Kidney (tissue), 14 donors: ENCODE measurements around the gene DTNB. TPM values are rescaled to one million over a fixed set of nuclear protein-coding genes. Genes with fewer than 3 reads are reported as not detected.

Experiments used
- DNase-seq, 5 donors: peaks; one replicate each; pipeline ENCODE4 v3.0.0-alpha.2; 2013 to 2020
- FAIRE-seq: peaks from 2 replicates; lab custom pipeline; 2012; peaks lifted over from hg19 to GRCh38; lab: Jason Lieb, UNC
- H3K27ac ChIP-seq, 2 donors: one replicate each; pipeline ENCODE4 v1.7.0; 2013; ENCODE audit warnings: low read depth in 2 of 2, low read length in 2 of 2, inconsistent platforms in 1 of 2
- H3K27me3 ChIP-seq: one replicate; pipeline ENCODE4 v1.7.1; 2013; ENCODE audit warnings: low read length, inconsistent platforms; ENCODE audit not compliant: control insufficient read depth, insufficient read depth
- H3K36me3 ChIP-seq, 3 donors: one replicate each; pipeline versions ENCODE4 v1.7.0 to v1.7.1; 2013; ENCODE audit warnings: low read length in 3 of 3, control low read depth in 1 of 3, inconsistent platforms in 1 of 3; ENCODE audit not compliant: insufficient read depth in 3 of 3, control insufficient read depth in 2 of 3
- H3K4me1 ChIP-seq, 3 donors: one replicate each; pipeline versions ENCODE4 v1.7.0 to v1.7.1; 2013; ENCODE audit warnings: low read length in 3 of 3, inconsistent platforms in 1 of 3, low read depth in 1 of 3; ENCODE audit not compliant: control insufficient read depth in 2 of 3, insufficient read depth in 2 of 3
- H3K4me3 ChIP-seq, 3 donors: one replicate each; pipeline versions ENCODE4 v1.7.0 to v1.8.1; 2013; ENCODE audit warnings: low read length in 3 of 3, control low read depth in 1 of 3, inconsistent platforms in 1 of 3
- H3K9ac ChIP-seq, 3 donors: one replicate each; pipeline versions ENCODE4 v1.7.0 to v1.7.1; 2013; ENCODE audit warnings: low read length in 3 of 3, control low read depth in 1 of 3, inconsistent platforms in 1 of 3
- H3K9me3 ChIP-seq, 3 donors: one replicate each; pipeline versions ENCODE4 v1.7.0 to v1.7.1; 2013; ENCODE audit warnings: low read length in 3 of 3, control low read depth in 1 of 3, inconsistent platforms in 1 of 3; ENCODE audit not compliant: control insufficient read depth in 2 of 3, insufficient read depth in 1 of 3
- intact Hi-C: fragments of 100-400 bp; cut with DNase I; formaldehyde crosslinking; loops from one replicate; pipeline ENCODE4 v1.11.1; 2022
- polyA plus RNA-seq: library from polyadenylated mRNA; stranded (reverse); fragments of 350-450 nt; fragmentation: Illumina TruSeq; extraction: RNeasy Lipid Tissue Mini Kit (QIAGEN cat#74804); gene quantifications from one replicate; pipeline ENCODE4 v1.2.3, GENCODE V29; 2014; ENCODE audit warnings: low read depth, low replicate concordance; ENCODE audit not compliant: insufficient read depth
- total RNA-seq: library from RNA; stranded (reverse); fragmentation: NEBNext Ultra II Directional; extraction: Animal tissue kit (Norgen Biotek cat#: 25700); gene quantifications from one replicate; pipeline ENCODE4 v1.2.1, GENCODE V29; 2021
- TF ChIP-seq, protein P1 (sequence below): IDR thresholded peaks from 3 replicates; pipeline ENCODE4 v1.5.1; 2012; ENCODE audit warnings: mild to moderate bottlenecking, moderate library complexity, borderline replicate concordance; ENCODE audit not compliant: insufficient read depth; ENCODE audit errors: extremely low read depth
- donor health status: control.
- donor health status: control.
- donor health status: control.
- donor health status: control.
- donor health status: control.
- donor health status: DM: yes; HTN: yes; CAD: no.
- donor health status: Normal renal cell carcinoma (clear cell type).

DTNB gene
- total and polyA plus RNA-seq, 2 donors from 2014 or later: 23.0 to 28.1 TPM

DNA sequence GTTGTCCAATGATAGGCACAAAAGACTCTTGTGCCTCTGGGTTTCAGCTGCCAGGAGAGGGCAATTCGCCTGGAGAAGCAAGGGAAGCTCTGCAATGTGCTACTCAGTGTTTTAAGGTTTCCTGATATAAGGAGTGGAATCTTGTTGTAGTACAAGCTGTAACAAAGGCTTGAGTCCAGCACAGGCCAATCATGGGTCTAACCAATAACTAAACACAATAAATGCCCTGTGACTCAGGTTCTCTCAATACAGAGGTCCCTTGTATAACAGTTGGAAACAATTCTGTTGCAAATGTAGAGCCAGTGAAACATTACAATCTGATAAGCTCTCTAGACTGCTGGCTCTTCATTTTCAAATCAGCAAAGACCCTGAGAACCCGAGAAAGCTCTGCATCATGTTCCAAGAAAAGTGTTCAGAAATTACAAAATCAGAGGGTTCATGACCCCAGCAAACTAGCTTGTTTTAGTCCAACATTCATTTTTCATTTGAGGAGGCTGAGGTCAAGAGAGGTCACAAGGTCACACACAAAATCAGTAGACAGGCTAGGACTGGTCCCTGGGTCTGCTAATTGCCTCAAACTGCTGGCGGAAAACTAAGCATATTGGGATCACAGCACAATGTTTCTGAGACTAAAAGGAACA, 272.7 kb downstream of the DTNB start:
- Histone ChIP-seq H3K9ac (no peak overlapping the region), H3K4me1 (no peaks in the 10 kb centered on the region), H3K36me3 (no peaks in the 10 kb centered on the region), H3K4me3 (no peak overlapping the region), H3K9me3 (no peaks in the 10 kb centered on the region), H3K27me3 (no peaks in the 10 kb centered on the region), H3K27ac (no peak overlapping the region)
- FAIRE-seq (no peak), DNase-seq (no peak)
- TF ChIP-seq, protein P1, sequence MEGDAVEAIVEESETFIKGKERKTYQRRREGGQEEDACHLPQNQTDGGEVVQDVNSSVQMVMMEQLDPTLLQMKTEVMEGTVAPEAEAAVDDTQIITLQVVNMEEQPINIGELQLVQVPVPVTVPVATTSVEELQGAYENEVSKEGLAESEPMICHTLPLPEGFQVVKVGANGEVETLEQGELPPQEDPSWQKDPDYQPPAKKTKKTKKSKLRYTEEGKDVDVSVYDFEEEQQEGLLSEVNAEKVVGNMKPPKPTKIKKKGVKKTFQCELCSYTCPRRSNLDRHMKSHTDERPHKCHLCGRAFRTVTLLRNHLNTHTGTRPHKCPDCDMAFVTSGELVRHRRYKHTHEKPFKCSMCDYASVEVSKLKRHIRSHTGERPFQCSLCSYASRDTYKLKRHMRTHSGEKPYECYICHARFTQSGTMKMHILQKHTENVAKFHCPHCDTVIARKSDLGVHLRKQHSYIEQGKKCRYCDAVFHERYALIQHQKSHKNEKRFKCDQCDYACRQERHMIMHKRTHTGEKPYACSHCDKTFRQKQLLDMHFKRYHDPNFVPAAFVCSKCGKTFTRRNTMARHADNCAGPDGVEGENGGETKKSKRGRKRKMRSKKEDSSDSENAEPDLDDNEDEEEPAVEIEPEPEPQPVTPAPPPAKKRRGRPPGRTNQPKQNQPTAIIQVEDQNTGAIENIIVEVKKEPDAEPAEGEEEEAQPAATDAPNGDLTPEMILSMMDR: no peak
- intact Hi-C loops: no loop called here

DNA sequence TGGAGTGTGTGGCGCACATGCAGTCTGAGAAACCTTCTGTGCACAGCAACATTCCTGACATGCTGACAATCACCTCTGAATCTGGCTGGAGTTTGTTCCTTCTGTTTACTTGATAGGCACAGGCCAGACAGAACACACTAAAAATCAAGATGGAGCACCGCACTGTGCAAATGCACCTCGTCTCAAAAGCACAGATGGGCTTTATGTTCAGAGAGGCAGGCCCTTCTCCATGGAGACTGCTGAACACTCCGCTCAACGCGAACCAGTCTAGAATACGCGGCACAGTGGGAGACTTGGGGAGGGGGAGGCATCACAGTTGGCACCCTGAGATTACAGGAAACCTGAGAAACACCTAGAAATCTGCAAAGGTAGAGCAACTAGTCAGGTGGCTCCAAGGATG, 273.2 kb downstream of the DTNB start:
- H3K9me3 ChIP-seq: no peaks in the 10 kb centered on the region
- H3K9ac ChIP-seq: no peak overlapping the region
- no peak overlapping the region for H3K27ac ChIP-seq
- peak in 1 of 5 donors; percentile 29 for DNase-seq
- H3K4me1 ChIP-seq: no peaks in the 10 kb centered on the region
- no peaks in the 10 kb centered on the region for H3K36me3 ChIP-seq
- TF ChIP-seq, protein P1: no peak
- FAIRE-seq: no peak
- intact Hi-C loops: no loop called here
- no peak overlapping the region for H3K4me3 ChIP-seq
- H3K27me3 ChIP-seq: no peaks in the 10 kb centered on the region

DNA sequence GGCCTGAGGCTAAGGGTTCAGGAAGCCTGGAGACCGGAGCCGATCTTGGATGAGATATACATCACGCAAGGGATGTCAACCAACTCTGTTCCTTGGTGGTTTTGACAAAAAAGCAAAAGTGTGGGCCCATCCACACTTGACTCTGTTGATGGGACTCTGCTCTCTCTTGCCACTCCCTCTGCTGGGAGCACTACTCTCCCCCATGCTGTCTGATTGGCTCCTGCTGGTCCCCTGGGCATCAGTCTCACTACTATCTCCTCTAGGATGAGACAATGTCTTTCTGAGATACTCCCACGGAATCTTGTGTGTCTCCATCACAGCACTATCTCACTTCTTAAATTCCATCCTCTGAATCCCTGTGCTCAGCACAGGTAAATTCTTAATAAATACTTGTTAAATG, 274.8 kb downstream of the DTNB start:
- H3K4me1 ChIP-seq: no peaks in the 10 kb centered on the region
- intact Hi-C loops: no loop called here
- H3K9ac ChIP-seq: no peak overlapping the region
- no peak for FAIRE-seq
- no peaks in the 10 kb centered on the region for H3K9me3 ChIP-seq
- H3K36me3 ChIP-seq: no peaks in the 10 kb centered on the region
- TF ChIP-seq, protein P1: no peak
- H3K27me3 ChIP-seq: no peaks in the 10 kb centered on the region
- H3K27ac ChIP-seq: no peak overlapping the region
- DNase-seq: peak in 1 of 5 donors; percentile 35
- no peak overlapping the region for H3K4me3 ChIP-seq

DNA sequence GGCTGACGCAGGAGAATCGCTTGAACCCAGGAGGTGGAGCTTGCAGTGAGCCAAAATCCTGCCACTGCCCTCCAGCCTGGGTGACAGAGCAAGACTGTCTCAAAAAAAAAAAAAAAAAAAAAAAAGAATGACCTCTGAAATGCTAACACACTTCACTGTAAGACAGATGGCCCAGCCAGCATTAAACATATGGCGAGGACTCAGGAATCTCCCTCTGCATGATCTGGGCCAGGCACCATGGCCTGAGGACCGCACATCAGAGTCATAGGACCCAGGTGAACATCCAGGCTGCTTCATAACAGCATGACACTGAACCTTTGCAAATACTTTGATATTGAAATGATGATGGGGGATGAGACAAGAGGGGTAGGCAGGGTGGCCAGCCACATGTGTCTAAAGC, 275.6 kb downstream of the DTNB start:
- FAIRE-seq: no peak
- no peaks in the 10 kb centered on the region for H3K4me1 ChIP-seq
- no peak overlapping the region for H3K27ac ChIP-seq
- no peaks in the 10 kb centered on the region for H3K36me3 ChIP-seq
- H3K27me3 ChIP-seq: no peaks in the 10 kb centered on the region
- peak in 1 of 5 donors; percentile 6 for DNase-seq
- no peaks in the 10 kb centered on the region for H3K9me3 ChIP-seq
- TF ChIP-seq, protein P1: no peak
- intact Hi-C loops: no loop called here
- H3K9ac ChIP-seq: no peak overlapping the region
- H3K4me3 ChIP-seq: no peak overlapping the region
